IMR-90 (cell line): ENCODE results near the gene EXOC4. TPM values are rescaled to one million over a fixed set of nuclear protein-coding genes. Genes with fewer than 3 reads are reported as not detected.

Source experiments
- ATAC-seq: fragments of 200-7000 bp; cut with Tn5 transposase; 2 replicates; pipeline ENCODE4 v1.9.1; 2020; ENCODE audit warnings: low read depth, mild to moderate bottlenecking, moderate library complexity
- BruUV-seq: library from RNA; stranded (reverse); fragments of 400-500 nt; replicated peaks from 2 replicates; lab custom pipeline; 2021; lab: Mats Ljungman, UMichigan
- CTCF ChIA-PET: fragments of 300-600 bp; formaldehyde crosslinking; extraction: SDS; loops from one replicate; lab custom pipeline; 2021; ENCODE audit warnings: antibody characterized with exemption; lab: Yijun Ruan, JAX
- POLR2A ChIA-PET: fragments of 300-600 bp; sonication (Branson Sonifier 250); formaldehyde crosslinking; loops from one replicate; lab custom pipeline; 2022; ENCODE audit warnings: antibody characterized with exemption; ENCODE audit not compliant: unreplicated experiment; lab: Charles Lee
- DNase-seq: peaks from one replicate; pipeline ENCODE4 v3.0.0; 2013
- H2AFZ ChIP-seq: replicated peaks from 2 replicates; pipeline ENCODE3; 2013; ENCODE audit warnings: low read length, mild to moderate bottlenecking; ENCODE audit not compliant: poor library complexity
- H2AK5ac ChIP-seq: 2 replicates; pipeline ENCODE4 v1.6.1; 2013; ENCODE audit warnings: low read depth, low read length, inconsistent platforms
- H2AK9ac ChIP-seq: replicated peaks from 2 replicates; pipeline ENCODE3; 2013; ENCODE audit warnings: mild to moderate bottlenecking, low read depth, low read length, moderate library complexity; ENCODE audit not compliant: poor library complexity
- H2BK120ac ChIP-seq: 2 replicates; pipeline ENCODE4 v1.6.1; 2013; ENCODE audit warnings: low read depth, low read length, inconsistent platforms
- H2BK15ac ChIP-seq: 3 replicates; pipeline ENCODE4 v1.6.1; 2013; ENCODE audit warnings: low read depth, low read length, inconsistent platforms
- H2BK20ac ChIP-seq: 2 replicates; pipeline ENCODE4 v1.6.1; 2013; ENCODE audit warnings: low read depth, mild to moderate bottlenecking, inconsistent platforms, low read length, moderate library complexity
- H2BK5ac ChIP-seq: 2 replicates; pipeline ENCODE4 v1.6.1; 2013; ENCODE audit warnings: mild to moderate bottlenecking, low read depth, low read length, inconsistent platforms; ENCODE audit not compliant: poor library complexity, severe bottlenecking
- H3K14ac ChIP-seq: replicated peaks from 2 replicates; pipeline ENCODE4 v1.6.1; 2013; ENCODE audit warnings: low read depth, low read length, inconsistent platforms
- H3K18ac ChIP-seq: 2 replicates; pipeline ENCODE4 v1.6.1; 2013; ENCODE audit warnings: low read depth, low read length, control low read depth
- H3K23ac ChIP-seq: 2 replicates; pipeline ENCODE4 v1.6.1; 2013; ENCODE audit warnings: low read depth, low read length, inconsistent platforms
- H3K27ac ChIP-seq: 2 replicates; pipeline ENCODE4 v1.5.1; 2013; ENCODE audit warnings: mild to moderate bottlenecking, control low read depth, low read length; ENCODE audit not compliant: insufficient read depth
- H3K27me3 ChIP-seq: 2 replicates; pipeline ENCODE4 v1.6.1; 2013; ENCODE audit warnings: low read length; ENCODE audit not compliant: control insufficient read depth, insufficient read depth
- H3K36me3 ChIP-seq: 2 replicates; pipeline ENCODE4 v1.6.1; 2013; ENCODE audit warnings: low read length, mixed read lengths; ENCODE audit not compliant: control insufficient read depth, insufficient read depth
- H3K4ac ChIP-seq: 2 replicates; pipeline ENCODE4 v1.6.1; 2013; ENCODE audit warnings: low read depth, low read length, inconsistent platforms
- H3K4me1 ChIP-seq: 2 replicates; pipeline ENCODE4 v1.6.1; 2013; ENCODE audit warnings: low read length, mixed read lengths; ENCODE audit not compliant: control insufficient read depth, insufficient read depth
- H3K4me2 ChIP-seq: 2 replicates; pipeline ENCODE4 v1.6.1; 2013; ENCODE audit warnings: low read depth, mild to moderate bottlenecking, control low read depth, low read length, moderate library complexity
- H3K4me3 ChIP-seq: 2 replicates; pipeline ENCODE4 v1.5.1; 2013; ENCODE audit warnings: low read depth, mild to moderate bottlenecking, control low read depth, low read length, moderate library complexity; ENCODE audit not compliant: insufficient read depth
- H3K56ac ChIP-seq: 2 replicates; pipeline ENCODE4 v1.6.1; 2013; ENCODE audit warnings: low read length, inconsistent platforms; ENCODE audit not compliant: insufficient read depth; ENCODE audit errors: extremely low read depth
- H3K79me1 ChIP-seq, 2 experiments: 2 replicates each; pipeline ENCODE4 v1.6.1; 2013; ENCODE audit warnings: low read length in 2 of 2, inconsistent platforms in 1 of 2, low read depth in 1 of 2
- H3K9ac ChIP-seq: 2 replicates; pipeline ENCODE4 v1.6.1; 2013; ENCODE audit warnings: low read depth, low read length, control low read depth
- H3K9me1 ChIP-seq: 2 replicates; pipeline ENCODE4 v1.6.1; 2013; ENCODE audit warnings: low read length, inconsistent platforms; ENCODE audit not compliant: insufficient read depth
- H3K9me3 ChIP-seq: 2 replicates; pipeline ENCODE4 v1.6.1; 2013; ENCODE audit warnings: low read length; ENCODE audit not compliant: control insufficient read depth, insufficient read depth
- H4K20me1 ChIP-seq: 2 replicates; pipeline ENCODE4 v1.6.1; 2013; ENCODE audit warnings: low read length, inconsistent platforms; ENCODE audit not compliant: insufficient read depth
- H4K5ac ChIP-seq: 2 replicates; pipeline ENCODE4 v1.6.1; 2013; ENCODE audit warnings: mild to moderate bottlenecking, low read depth, low read length, control low read depth
- H4K8ac ChIP-seq, 2 experiments: 2 replicates each; pipeline ENCODE4 v1.6.1; 2013; ENCODE audit warnings: low read depth in 2 of 2, low read length in 2 of 2, control low read depth in 1 of 2, inconsistent platforms in 1 of 2
- H4K91ac ChIP-seq: 2 replicates; pipeline ENCODE4 v1.6.1; 2013; ENCODE audit warnings: low read depth, low read length, inconsistent platforms; ENCODE audit not compliant: insufficient read depth
- NFE2L2 ChIP-seq: fragments of 150-350 bp; IDR thresholded peaks from 2 replicates; pipeline ENCODE4 v1.6.1; 2016; ENCODE audit warnings: low read depth, mild to moderate bottlenecking, low read length
- RAD21 ChIP-seq: IDR thresholded peaks from 2 replicates; pipeline ENCODE4 v1.6.1; 2012; ENCODE audit warnings: low read length, improper control_type of control experiment
- RFX5 ChIP-seq: IDR thresholded peaks from 2 replicates; pipeline ENCODE4 v1.8.0; 2012; ENCODE audit warnings: low read depth, mild to moderate bottlenecking, low read length, moderate library complexity
- WGBS, 2 experiments: methylation state at CpG; one replicate each; pipeline versions ENCODE4 v1.1.5 to v1.1.7; 2013; ENCODE audit warnings: missing lambda C conversion rate in 2 of 2; ENCODE audit not compliant: insufficient read length in 1 of 2; ENCODE audit errors: extremely low coverage in 2 of 2; 5-methylcytosine and 5-hydroxymethylcytosine counted together
- dilution Hi-C: fragments of 300-500 bp; cut with HindIII; formaldehyde crosslinking; loops from one replicate; pipeline ENCODE4 v1.14.3; 2018; ENCODE audit warnings: low sequenced_read_pairs; ENCODE audit not compliant: unreplicated experiment
- in situ Hi-C: fragments of 300-500 bp; cut with MboI; formaldehyde crosslinking; loops from 3 replicates; pipeline ENCODE4 v1.14.3; 2019; ENCODE audit warnings: low sequenced_read_pairs, inconsistent platforms, mixed read lengths
- intact Hi-C: fragments of 100-400 bp; cut with micrococcal nuclease; formaldehyde crosslinking; loops from 2 replicates; pipeline ENCODE4 v1.10.0; 2022
- polyA plus RNA-seq, 3 experiments: library from polyadenylated mRNA; depleted of rRNA; stranded (reverse); fragments of >200 nt; gene quantifications; 2 replicates each; pipeline ENCODE4 v1.2.3, GENCODE V29; 2012; ENCODE audit warnings: low replicate concordance in 1 of 3
- total RNA-seq: library from RNA; depleted of rRNA; stranded (reverse); fragments of >200 nt; gene quantifications from 2 replicates; pipeline ENCODE4 v1.2.3, GENCODE V29; 2012

EXOC4 gene
- total and polyA plus RNA-seq, 2 of the 4 experiments (the other 2 are of a cell fraction): 25.4 to 94.6 TPM

DNA sequence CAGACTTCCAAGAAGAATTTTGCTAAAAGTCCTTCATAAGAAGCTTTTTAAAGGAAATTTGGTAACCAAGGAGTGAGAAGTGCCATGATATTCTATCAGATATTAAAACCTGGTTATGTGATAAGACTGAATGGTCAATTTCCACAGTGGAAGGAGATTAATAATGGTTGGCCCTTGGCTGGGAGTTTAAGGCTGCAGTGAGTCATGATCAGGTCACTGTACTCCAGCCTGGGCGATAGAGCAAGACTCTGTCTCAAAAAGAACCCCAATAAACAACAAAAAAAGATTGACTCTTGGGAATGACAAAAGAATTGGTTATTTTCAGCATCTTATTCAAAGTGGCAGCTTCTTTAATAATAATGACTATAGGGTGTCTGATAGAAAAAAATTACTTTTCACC, 37.2 kb downstream of the EXOC4 start:
- H3K79me1 ChIP-seq: peaks cover 11 to 16% of the 10 kb centered on the region in 2 experiments; a peak in 3 of 4 replicates
- dilution Hi-C loops: no loop called here
- H4K20me1 ChIP-seq: no peaks in the 10 kb centered on the region
- in situ Hi-C loops: no loop called here
- peaks cover 4% of the 10 kb centered on the region; the same call in 1 of the 2 replicates for H3K9me1 ChIP-seq
- ChIA-PET CTCF (no interaction called here), POLR2A (no interaction called here)
- TF ChIP-seq RAD21: no peak
- TF ChIP-seq NFE2L2: no peak
- TF ChIP-seq RFX5: no peak
- H2BK120ac ChIP-seq: no peak overlapping the region
- no peak overlapping the region for H3K27ac ChIP-seq
- H3K9me3 ChIP-seq: no peaks in the 10 kb centered on the region
- intact Hi-C loops: no loop called here
- no TSS peak for BruUV-seq
- no peak overlapping the region for H3K9ac ChIP-seq
- no peak overlapping the region for H3K4ac ChIP-seq
- H3K14ac ChIP-seq: no peak overlapping the region
- peaks cover 8% of the 10 kb centered on the region; the same call in 1 of the 2 replicates for H3K36me3 ChIP-seq
- H2AK5ac ChIP-seq: no peak overlapping the region
- no peak overlapping the region for H4K91ac ChIP-seq
- ATAC-seq (peak; percentile 69; the same call in 1 of the 2 replicates), DNase-seq (peak; percentile 50)
- no peak overlapping the region for H3K4me2 ChIP-seq
- no peak overlapping the region for H3K56ac ChIP-seq
- no peak overlapping the region for H4K5ac ChIP-seq
- no peak overlapping the region for H2AK9ac ChIP-seq
- no peak overlapping the region for H2BK15ac ChIP-seq
- no peak overlapping the region for H2AFZ ChIP-seq
- no peak overlapping the region for H2BK20ac ChIP-seq
- H4K8ac ChIP-seq: no peak overlapping the region
- H3K23ac ChIP-seq: no peak overlapping the region
- no peak overlapping the region for H2BK5ac ChIP-seq
- H3K4me3 ChIP-seq: no peak overlapping the region
- no peaks in the 10 kb centered on the region for H3K27me3 ChIP-seq
- no CpG with 5 or more reads among the region's 1 CpG for WGBS, 2 experiments
- H3K18ac ChIP-seq: no peak overlapping the region
- no peaks in the 10 kb centered on the region for H3K4me1 ChIP-seq
